ENCODE results near the gene LONRF3.

- TF ChIP-seq EZH2 (IDR thresholded peaks at IDR 0.05), result no peak
- no peak for TF ChIP-seq CTCF (IDR thresholded peaks at IDR 0.05)
Observed at GRCh38 chrX:118945921-118946320, 28.5 kb upstream of the LONRF3 start.
